Neural cell (in vitro differentiated cells): ENCODE data around the gene MINAR2. TPM values are rescaled to one million over a fixed set of nuclear protein-coding genes. Genes with fewer than 3 reads are reported as not detected.

Experiments used
- H2AFZ ChIP-seq: fragments of 200-600, 300-800 bp; sonication (generic), shearing (Covaris generic); 2 replicates; pipeline ENCODE4 v1.6.0; 2014; ENCODE audit warnings: low read depth, mild to moderate bottlenecking, antibody characterized with exemption, low read length, moderate library complexity
- H3F3A ChIP-seq: fragments of 200-600 bp; shearing (Covaris generic); 2 replicates; pipeline ENCODE4 v1.6.1; 2016; ENCODE audit warnings: mild to moderate bottlenecking, moderate library complexity, mixed read lengths, antibody characterized with exemption, low read length; ENCODE audit not compliant: insufficient read depth, poor library complexity, severe bottlenecking
- H3K27ac ChIP-seq: fragments of 200-600, 300-800 bp; sonication (generic), shearing (Covaris generic); 2 replicates; pipeline ENCODE4 v1.5.1; 2014; ENCODE audit warnings: mild to moderate bottlenecking, low read length, moderate library complexity
- H3K27me3 ChIP-seq: fragments of 300-800, 200-600 bp; sonication (generic), shearing (Covaris generic); 2 replicates; pipeline ENCODE4 v1.6.0; 2014; ENCODE audit warnings: mild to moderate bottlenecking, low read depth, low read length, moderate library complexity; ENCODE audit not compliant: insufficient read depth
- H3K36me3 ChIP-seq: fragments of 300-800, 200-600 bp; sonication (generic), shearing (Covaris generic); 2 replicates; pipeline ENCODE4 v1.5.1; 2014; ENCODE audit warnings: mild to moderate bottlenecking, antibody characterized with exemption, low read length, moderate library complexity; ENCODE audit not compliant: insufficient read depth
- H3K4me2 ChIP-seq: fragments of 300-800, 200-600 bp; sonication (generic), shearing (Covaris generic); 2 replicates; pipeline ENCODE4 v1.6.0; 2014; ENCODE audit warnings: mild to moderate bottlenecking, low read length
- H3K4me3 ChIP-seq: fragments of 300-800, 200-600 bp; sonication (generic), shearing (Covaris generic); 2 replicates; pipeline ENCODE4 v1.5.1; 2014; ENCODE audit warnings: mild to moderate bottlenecking, low read length, moderate library complexity
- H3K79me2 ChIP-seq: fragments of 200-600 bp; shearing (Covaris generic); replicated peaks from 2 replicates; pipeline ENCODE4 v1.6.0; 2014; ENCODE audit warnings: mild to moderate bottlenecking, low read length, moderate library complexity; ENCODE audit not compliant: insufficient read depth
- H3K9ac ChIP-seq: fragments of 300-800, 200-600 bp; sonication (generic), shearing (Covaris generic); 2 replicates; pipeline ENCODE4 v1.6.1; 2016; ENCODE audit warnings: mild to moderate bottlenecking, low read length, mixed read lengths
- H3K9me2 ChIP-seq: fragments of 200-600 bp; shearing (Covaris generic); 2 replicates; pipeline ENCODE4 v1.6.1; 2016; ENCODE audit warnings: mild to moderate bottlenecking, low read length, mixed read lengths; ENCODE audit not compliant: insufficient read depth
- H3K9me3 ChIP-seq: fragments of 200-600, 300-800 bp; sonication (generic), shearing (Covaris generic); 2 replicates; pipeline ENCODE4 v1.6.1; 2016; ENCODE audit warnings: mild to moderate bottlenecking, mixed run types, low read length, moderate library complexity, mixed read lengths
- H4K20me1 ChIP-seq: fragments of 200-600 bp; shearing (Covaris generic); 2 replicates; pipeline ENCODE4 v1.6.1; 2016; ENCODE audit warnings: mild to moderate bottlenecking, mixed run types; ENCODE audit not compliant: insufficient read depth
- EP300 ChIP-seq: fragments of 450-650 bp; conservative IDR thresholded peaks from 2 replicates; pipeline ENCODE4 v1.6.1; 2014; ENCODE audit warnings: antibody characterized with exemption, mild to moderate bottlenecking, moderate library complexity; ENCODE audit not compliant: poor library complexity, severe bottlenecking
- EZH2 ChIP-seq: fragments of 200-600, 300-800 bp; shearing (Covaris generic), sonication (generic); IDR thresholded peaks from 2 replicates; pipeline ENCODE4 v1.6.1; 2014; ENCODE audit warnings: antibody characterized with exemption, low read length, borderline replicate concordance, mild to moderate bottlenecking; ENCODE audit not compliant: insufficient read depth, poor library complexity, severe bottlenecking
- MXI1 ChIP-seq: fragments of 450-650 bp; conservative IDR thresholded peaks from 2 replicates; pipeline ENCODE4 v1.6.1; 2014; ENCODE audit warnings: antibody characterized with exemption, mild to moderate bottlenecking; ENCODE audit not compliant: poor library complexity, severe bottlenecking
- RAD21 ChIP-seq: fragments of 450-650 bp; conservative IDR thresholded peaks from 2 replicates; pipeline ENCODE4 v1.6.1; 2014; ENCODE audit warnings: antibody characterized with exemption, mild to moderate bottlenecking, moderate library complexity
- SMC3 ChIP-seq: fragments of 450-650 bp; conservative IDR thresholded peaks from 2 replicates; pipeline ENCODE4 v1.6.1; 2014; ENCODE audit warnings: antibody characterized with exemption, mild to moderate bottlenecking, moderate library complexity; ENCODE audit not compliant: poor library complexity
- TAF1 ChIP-seq: IDR thresholded peaks from 2 replicates; pipeline ENCODE4 v1.6.1; 2012; ENCODE audit warnings: low read depth
- polyA plus RNA-seq: library from polyadenylated mRNA; depleted of rRNA; stranded (reverse); fragments of >200 nt; gene quantifications from 2 replicates; pipeline ENCODE4 v1.2.3, GENCODE V29; 2014
- TF ChIP-seq, protein P1 (sequence below): IDR thresholded peaks from 2 replicates; pipeline ENCODE4 v1.6.1; 2012; ENCODE audit warnings: borderline replicate concordance
- TF ChIP-seq, protein P2 (sequence below): fragments of 450-650 bp; IDR thresholded peaks from 2 replicates; pipeline ENCODE4 v1.5.1; 2014; ENCODE audit warnings: antibody characterized with exemption, mild to moderate bottlenecking, moderate library complexity; ENCODE audit not compliant: poor library complexity, severe bottlenecking

The MINAR2 gene
- polyA plus RNA-seq, 1 donor from 2014 or later, result 0.19 TPM

DNA sequence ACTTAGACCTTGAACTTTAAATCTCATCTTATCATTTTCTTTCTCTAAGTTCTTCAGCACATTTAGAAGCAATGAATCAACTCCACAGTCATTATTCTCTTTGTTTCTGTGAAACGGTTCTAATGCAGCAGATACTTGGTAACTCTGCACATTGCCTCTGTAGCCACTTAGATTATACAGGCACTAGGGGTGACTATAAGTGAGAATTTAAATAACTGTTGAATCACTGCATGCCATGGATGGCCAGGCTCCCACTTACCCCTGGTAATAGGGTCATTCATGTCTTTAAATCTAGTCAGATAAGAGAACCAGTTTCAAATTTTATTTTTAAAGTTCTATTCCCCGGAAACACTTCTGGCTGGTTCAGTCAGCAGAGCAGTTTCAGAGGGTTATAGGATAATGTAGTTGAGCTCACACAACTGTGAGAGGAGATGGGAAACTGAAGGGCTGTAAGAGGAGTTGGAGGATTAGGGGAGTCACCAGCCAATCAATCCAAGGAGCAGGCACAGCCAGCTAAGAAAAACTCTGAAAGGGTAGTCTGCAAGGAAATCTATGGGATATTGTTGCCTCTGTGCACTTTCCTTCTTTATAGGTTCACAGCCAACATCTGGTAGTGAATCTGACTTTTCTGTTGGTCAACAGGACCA lies 4.2 kb upstream of the MINAR2 start:
- TF ChIP-seq RAD21 (no peak), SMC3 (no peak), MXI1 (no peak), TAF1 (no peak), EZH2 (no peak), EP300 (no peak)
- Histone ChIP-seq H4K20me1 (no peaks in the 10 kb centered on the region), H3K36me3 (no peaks in the 10 kb centered on the region), H3K9me3 (no peaks in the 10 kb centered on the region), H3K9me2 (no peaks in the 10 kb centered on the region), H3K4me2 (no peak overlapping the region), H3K27me3 (no peaks in the 10 kb centered on the region), H3K4me3 (no peak overlapping the region), H3K9ac (no peak overlapping the region), H3K27ac (no peak overlapping the region), H3K79me2 (no peaks in the 10 kb centered on the region), H3F3A (no peaks in the 10 kb centered on the region), H2AFZ (no peak overlapping the region)

DNA sequence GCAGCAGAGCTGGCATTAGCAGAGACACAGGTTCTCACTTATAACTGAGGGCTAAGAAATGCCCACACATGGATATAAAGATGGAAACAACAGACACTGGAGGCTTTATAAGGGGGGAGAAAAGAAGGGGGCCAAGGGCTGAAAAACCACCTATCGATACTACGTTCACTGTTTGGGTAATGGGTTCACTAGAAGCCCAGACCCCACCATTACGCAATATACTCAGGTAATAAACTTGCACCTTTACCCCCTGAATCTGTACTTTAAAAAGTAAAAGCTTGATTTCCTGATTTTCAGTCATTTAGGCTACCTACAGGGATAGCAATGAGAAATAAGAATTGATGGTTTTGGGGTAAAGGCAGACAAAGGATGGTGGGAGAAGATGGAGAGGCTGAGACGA lies 1.9 kb upstream of the MINAR2 start:
- Histone ChIP-seq H2AFZ (no peak overlapping the region), H4K20me1 (no peaks in the 10 kb centered on the region), H3K9me2 (no peaks in the 10 kb centered on the region), H3K4me2 (no peak overlapping the region), H3K9ac (no peak overlapping the region), H3K27ac (no peak overlapping the region), H3K4me3 (no peak overlapping the region), H3K9me3 (no peaks in the 10 kb centered on the region), H3K27me3 (no peaks in the 10 kb centered on the region), H3K79me2 (no peaks in the 10 kb centered on the region), H3F3A (no peaks in the 10 kb centered on the region), H3K36me3 (no peaks in the 10 kb centered on the region)
- TF ChIP-seq RAD21 (no peak), EZH2 (no peak), TAF1 (no peak), MXI1 (no peak)
- TF ChIP-seq, protein P1, sequence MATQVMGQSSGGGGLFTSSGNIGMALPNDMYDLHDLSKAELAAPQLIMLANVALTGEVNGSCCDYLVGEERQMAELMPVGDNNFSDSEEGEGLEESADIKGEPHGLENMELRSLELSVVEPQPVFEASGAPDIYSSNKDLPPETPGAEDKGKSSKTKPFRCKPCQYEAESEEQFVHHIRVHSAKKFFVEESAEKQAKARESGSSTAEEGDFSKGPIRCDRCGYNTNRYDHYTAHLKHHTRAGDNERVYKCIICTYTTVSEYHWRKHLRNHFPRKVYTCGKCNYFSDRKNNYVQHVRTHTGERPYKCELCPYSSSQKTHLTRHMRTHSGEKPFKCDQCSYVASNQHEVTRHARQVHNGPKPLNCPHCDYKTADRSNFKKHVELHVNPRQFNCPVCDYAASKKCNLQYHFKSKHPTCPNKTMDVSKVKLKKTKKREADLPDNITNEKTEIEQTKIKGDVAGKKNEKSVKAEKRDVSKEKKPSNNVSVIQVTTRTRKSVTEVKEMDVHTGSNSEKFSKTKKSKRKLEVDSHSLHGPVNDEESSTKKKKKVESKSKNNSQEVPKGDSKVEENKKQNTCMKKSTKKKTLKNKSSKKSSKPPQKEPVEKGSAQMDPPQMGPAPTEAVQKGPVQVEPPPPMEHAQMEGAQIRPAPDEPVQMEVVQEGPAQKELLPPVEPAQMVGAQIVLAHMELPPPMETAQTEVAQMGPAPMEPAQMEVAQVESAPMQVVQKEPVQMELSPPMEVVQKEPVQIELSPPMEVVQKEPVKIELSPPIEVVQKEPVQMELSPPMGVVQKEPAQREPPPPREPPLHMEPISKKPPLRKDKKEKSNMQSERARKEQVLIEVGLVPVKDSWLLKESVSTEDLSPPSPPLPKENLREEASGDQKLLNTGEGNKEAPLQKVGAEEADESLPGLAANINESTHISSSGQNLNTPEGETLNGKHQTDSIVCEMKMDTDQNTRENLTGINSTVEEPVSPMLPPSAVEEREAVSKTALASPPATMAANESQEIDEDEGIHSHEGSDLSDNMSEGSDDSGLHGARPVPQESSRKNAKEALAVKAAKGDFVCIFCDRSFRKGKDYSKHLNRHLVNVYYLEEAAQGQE, result no peak
- TF ChIP-seq, protein P2, sequence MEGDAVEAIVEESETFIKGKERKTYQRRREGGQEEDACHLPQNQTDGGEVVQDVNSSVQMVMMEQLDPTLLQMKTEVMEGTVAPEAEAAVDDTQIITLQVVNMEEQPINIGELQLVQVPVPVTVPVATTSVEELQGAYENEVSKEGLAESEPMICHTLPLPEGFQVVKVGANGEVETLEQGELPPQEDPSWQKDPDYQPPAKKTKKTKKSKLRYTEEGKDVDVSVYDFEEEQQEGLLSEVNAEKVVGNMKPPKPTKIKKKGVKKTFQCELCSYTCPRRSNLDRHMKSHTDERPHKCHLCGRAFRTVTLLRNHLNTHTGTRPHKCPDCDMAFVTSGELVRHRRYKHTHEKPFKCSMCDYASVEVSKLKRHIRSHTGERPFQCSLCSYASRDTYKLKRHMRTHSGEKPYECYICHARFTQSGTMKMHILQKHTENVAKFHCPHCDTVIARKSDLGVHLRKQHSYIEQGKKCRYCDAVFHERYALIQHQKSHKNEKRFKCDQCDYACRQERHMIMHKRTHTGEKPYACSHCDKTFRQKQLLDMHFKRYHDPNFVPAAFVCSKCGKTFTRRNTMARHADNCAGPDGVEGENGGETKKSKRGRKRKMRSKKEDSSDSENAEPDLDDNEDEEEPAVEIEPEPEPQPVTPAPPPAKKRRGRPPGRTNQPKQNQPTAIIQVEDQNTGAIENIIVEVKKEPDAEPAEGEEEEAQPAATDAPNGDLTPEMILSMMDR, result no peak
